ENCODE results near the gene BCL2.
A peak's percentile ranks its signal among the peaks of the same experiment; 100 is the strongest.

BCL2 gene

DNA sequence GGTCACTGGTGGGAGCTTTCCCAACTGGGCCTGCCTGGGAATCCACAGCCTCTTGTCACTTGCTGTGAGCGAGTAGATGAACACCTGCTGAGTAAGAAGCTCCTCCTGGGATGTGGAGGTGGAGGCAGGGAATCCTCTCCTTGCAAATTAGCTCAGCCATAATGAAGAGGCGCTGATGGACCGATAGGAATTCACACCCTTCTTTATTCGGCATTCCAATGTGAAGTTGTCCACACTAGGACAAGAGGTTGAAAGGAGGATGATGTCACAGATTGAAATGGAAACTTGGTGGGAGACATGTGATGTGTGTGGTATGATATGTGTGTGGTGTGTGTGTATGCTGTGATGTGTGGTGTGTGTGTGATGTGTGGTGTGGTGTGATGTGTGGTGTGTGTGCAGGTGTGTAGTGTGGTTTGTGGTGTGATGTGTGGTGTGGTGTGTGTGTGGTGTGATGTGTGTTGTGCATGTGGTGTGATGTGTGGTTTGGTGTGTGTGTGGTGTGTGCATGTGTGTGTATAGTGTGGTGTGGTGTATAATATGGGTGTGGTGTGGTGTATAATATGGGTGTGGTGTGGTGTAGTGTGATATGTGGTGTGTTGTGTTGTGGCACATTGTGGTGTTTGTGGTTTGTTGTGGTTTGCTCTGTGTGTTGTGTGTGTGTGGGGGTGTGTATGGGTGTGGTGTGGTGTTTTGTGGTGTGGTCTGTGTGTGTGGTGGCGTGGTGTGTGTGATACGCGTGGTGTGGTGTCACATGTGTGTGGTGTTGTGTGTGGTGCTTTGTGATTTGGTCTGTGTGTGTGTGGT, 216.4 kb downstream of the BCL2 start:
- DNase-seq = no peak

DNA sequence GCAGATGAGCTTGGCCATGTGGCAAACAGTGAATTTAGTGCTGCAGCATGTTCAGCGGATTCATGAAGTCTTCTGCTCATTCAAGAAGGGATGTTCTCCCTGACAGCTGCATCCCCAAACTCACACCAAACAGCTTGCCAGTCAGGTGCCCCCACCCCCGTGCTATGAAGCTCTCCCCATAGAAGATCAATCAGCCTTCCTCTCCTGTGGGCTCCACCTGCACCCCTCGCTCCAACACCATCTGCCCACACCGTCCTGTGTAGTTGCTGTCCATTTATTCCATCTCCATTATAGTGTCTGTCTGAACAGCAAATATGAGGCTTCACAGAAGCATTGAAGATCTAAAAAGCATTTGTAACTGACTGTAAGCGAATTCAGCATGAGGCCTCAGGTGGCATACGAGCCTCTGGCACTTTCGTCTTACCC, 218.9 kb downstream of the BCL2 start:
- no peak for DNase-seq

DNA sequence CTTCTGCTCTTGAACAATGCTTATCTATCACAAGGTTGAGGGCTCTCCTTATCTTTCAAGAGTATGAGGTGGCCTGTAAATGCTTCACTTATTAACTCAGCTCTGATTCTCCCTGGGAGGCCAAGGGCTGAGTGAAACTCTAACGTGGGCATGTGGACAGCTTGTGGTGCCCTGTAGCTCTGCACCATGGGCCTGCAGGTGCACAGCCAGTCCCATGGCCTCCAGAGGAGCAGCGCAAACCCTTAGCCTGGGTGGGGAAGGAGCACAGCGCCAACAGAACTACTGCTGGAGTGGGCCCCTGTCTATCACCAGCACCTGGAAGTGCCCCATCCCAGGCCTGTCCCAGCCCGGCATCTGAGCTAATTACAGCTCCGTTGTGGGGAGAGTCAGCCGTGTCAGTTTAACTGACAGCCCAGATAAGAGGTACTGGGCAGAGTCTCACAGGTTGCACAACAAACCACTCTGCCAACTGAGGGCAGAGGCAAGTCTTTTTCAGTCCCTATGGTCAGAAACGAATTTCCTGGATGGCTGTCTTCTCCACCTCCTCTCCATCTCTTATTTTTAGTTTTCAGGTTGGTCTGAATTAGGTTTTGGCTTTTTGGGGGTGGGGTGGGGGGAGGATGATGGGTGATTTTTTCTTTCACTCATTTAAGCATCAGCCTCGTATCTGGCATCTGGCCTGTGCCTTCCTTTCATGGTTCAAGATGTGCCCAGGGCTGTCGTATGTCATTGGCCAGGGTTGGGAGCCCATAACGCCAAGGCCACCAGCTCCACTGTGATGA, 219.5 kb downstream of the BCL2 start:
- no peak for DNase-seq

DNA sequence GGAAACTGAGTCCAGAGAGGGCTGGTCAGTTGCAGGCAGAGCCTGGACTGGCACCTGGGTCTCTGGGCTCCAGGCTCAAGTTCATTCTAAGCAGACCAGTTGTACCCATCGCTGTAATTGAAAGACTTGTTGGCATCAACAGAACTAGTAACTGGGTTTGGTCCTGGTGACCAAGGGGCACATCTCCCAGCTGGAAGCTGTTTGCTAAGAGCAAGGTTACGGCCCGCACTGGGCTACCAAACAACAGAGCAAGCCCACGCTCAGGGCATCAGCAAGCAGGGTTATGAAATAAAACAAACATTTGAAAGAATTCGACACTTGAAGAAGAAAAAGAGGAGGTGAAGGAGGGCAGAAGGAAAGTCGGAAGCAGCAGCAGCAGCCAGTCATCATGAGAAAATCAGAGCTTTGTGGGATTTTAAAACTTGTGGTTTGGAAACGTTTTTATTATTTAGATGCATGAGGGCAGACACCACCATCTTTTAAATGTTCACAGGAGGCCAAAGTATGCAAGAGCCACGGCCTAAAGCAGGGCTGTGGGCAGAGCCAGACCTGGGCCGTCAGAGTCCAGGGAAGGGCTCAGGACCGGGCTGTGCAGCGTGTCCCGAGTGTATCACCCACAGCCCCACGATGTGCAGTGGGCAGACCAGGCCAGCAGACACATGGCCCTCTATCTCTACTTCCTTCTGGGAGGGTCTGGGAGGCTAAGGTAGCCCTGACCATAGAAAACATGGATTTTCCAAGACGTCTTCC, 220.3 kb downstream of the BCL2 start:
- DNase-seq = no peak

DNA sequence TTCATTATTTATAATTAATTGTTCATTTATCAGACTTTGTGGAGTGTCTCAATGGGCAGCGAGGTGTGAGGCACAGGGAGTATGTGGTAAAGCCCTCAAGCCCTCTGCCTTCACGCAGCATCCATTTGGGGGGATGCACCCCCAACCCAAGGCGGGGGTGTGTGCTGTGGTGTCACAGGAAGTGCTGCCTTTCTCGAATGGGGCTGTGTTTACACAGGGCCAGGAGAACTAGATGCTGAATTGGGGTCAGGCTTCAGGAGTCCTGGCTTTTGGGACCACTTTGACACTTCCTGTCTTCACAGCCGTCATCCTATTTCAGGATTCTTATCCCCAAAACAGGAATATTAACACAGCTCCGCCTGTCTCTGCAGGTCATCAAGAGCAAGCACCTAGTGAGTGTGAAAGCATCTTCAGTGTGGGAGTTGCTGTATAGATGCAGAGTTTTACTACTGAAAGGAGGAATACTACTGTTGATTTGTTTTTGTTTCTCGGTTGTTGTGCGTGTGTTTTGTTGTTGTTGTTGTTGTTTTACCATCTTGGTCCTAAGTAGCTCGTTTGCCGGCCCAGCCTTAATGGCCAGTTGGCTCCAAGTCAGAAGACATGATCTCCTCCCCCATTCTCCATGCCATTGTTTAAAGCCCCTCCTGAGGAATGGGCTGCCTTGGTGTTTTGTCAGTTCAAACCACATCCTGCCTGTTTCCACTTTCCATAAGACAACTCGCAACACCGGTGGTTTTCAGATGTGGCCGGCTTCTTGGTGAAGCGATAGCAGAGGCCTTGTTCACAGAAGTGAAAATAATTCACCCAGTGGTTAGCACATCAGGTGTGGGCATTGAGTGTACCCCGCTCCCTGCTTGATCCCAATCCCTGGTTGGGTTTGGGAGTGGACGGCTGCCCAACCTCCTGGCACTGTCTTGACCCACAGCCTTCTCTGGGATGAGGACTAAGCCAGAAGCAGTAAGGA, 221.3 kb downstream of the BCL2 start:
- peak; percentile 30 to 52 for DNase-seq

DNA sequence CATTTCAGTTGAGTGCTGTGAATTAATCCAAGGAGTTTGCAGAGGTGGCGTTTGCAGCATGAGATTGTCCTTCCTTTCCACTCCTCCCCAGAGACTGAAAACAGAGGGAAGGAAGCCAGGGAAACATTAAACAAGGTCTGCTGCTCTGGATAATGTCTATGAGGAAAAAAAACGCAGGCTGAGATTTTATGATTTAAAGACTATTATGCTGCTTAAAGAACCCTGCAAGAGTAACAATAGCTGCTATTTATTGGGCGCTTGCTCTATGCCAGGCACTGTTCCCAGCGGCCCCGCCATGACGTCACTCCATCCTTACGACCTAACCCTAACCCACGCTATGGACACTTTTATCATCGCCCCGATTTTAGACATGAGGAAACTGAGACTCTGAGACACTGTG, 222.4 kb downstream of the BCL2 start:
- DNase-seq = no peak

DNA sequence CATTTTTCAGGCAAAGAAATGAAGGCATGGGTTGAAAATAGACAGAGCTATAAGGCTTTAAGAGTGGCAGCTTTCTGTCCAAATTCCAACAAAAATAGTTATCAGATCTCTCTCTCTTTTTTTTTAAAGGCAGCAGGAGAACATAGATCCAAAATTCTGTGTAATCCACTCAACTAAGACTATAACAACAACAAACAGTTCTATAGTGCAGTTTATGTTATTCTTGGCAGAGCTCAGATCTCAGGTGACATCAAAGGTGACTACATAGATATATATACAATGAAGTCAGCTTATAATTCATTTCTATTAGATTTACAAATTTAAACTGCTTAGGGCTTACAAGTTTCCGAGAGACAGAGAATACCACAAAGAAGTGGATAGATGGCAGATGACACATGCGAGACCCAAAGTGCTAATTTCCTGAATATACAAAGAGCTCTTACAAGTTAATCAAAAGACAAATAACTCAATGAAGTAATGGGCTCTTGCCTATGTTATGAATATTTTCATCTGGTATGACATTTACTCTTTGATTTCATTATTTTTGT, 223.2 kb downstream of the BCL2 start:
- DNase-seq = no peak

DNA sequence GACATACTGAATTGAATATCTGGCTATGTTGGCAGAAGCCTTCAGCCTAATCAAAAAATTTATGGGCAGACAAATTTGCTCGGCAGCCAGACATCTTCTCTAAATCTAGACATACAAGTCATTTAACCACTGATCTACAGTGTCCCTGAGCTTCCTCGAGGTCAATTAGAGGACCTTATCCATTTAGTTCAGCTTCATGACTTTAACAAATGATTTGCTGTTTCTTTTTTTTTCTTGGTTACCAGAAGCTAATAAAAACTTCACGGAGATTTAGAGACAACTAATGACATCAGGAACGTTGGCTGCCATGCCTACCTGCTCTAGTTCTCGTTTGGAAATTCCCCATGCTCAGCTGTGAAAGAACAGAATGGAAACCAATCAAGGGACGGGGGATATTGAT, 223.8 kb downstream of the BCL2 start:
- no peak for DNase-seq

DNA sequence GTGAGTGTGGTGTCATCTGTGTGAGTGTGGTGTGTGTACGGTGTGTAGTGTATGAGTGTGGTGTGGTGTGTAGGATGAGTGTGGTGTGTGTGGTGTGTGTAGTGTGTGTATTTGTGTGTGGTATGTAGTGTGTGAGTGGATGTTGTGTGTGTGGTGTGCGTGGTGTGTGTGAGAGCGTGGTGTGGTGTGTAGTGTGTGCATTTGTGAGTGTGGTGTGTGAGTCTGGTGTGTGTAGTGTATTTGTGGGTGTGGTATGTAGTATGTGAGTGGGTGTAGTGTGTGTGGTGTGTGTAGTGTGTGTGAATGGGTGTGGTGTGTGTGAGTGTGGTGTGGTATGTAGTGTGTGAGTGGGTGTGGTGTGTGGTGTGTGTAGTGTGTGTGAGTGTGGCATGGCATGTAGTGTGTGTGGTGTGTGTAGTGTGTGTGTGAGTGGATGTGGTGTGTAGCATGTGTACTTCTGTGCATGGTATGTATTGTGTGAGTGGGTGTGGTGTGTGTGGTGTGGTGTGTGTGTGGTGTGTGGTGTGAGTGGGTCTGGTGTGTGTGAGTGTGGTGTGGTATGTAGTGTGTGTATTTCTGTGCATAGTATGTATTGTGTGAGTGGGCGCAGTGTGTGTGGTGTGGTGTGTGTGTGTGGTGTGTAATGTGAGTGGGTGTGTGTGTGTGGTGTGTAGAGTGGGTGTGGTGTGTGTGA, 227.8 kb downstream of the BCL2 start:
- no peak for DNase-seq

DNA sequence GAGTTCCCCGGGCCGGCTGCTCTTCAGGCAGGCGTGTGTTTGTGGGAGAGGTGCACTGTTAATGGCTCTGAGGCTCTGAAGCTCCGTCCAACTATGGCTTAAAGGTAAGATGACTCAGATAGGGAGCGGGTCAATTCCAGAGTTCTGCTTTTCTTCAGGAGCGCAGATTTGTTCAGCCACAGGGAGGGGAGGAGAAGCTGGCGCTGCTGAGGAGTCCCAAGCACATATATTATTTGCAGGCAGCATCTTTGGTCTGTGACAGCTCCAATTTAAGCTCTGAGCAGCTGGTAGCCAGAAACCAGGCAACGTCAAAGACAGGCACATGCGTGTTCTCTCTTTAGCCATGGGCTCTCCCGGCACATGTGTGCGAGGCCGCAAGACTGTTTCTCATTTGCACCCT, 229.2 kb downstream of the BCL2 start:
- no peak for DNase-seq

DNA sequence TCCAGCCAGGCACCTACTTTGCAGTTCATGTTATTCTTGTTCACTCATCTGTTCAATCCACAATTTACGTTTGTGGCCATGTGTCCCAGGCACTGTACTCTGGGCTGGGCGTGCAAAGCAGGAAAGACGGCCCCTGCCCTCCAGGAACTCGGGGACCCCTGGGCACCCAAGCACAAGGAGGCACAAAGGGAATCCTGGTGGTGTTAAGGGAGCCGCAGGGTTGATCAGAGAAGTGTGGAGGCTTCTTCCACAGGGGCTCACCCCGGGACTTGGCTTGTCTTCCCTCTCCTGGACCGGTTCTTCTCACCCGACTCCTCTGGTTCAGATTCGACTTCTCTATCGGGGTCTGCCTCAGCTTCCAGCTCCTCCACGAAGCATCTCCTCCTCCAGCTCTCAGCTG, 230.5 kb downstream of the BCL2 start:
- no peak for DNase-seq

DNA sequence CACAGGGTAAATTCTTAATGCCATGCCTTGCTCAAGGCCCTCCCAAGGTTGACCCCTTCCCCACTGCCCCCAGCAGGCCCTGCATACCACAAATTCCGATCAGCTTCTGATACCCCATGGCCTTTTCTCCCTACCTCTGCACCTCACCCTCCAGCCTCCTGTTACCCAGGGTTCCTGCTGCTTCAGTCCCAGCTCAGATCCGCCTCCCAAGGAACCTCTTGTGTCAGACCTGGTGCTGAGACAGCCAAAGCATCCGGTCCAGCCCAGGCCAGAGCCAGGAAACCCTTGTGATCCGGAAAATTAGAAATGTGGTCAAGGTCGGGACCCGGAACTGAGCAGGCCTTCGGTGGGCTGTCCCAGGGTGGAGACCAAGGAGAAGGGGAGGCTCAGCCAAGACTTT, 231.3 kb downstream of the BCL2 start:
- no peak for DNase-seq

DNA sequence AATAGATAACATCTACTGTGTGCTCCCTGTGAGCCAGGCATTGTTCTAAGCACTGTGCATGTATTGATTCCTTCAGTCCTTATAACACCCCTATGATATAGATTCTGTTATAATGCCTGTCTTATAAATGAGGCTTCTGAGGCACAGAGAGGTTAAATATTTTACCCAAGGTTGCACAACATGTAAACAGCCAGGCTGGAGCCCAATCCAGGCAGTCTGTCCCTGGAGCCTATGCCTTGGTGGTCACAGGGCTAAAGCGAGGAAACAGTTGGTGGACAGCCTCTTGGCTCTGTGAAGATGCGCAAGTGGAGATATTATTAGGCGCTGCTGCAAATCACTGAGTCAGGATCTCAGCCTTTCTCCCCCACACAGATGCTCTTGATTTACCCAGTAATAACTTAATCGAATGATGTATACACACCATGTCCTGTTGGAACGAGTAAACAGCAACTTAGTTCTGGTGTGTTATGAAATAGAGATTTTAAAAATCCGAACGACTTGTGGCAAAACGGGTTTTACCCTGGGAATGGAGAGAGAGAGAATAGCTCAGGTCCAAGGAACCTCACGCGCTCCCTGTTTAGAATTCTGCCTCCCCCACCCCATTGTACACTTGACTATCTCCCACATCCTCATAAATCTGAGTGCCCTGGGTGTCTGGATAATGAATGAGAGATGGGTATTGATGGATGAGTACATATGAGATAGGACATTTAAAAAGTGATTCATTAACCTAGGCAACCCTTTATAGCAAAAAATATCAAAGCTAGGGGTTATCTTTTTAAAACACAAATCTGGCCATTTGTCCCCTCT, 231.9 kb downstream of the BCL2 start:
- DNase-seq = no peak

DNA sequence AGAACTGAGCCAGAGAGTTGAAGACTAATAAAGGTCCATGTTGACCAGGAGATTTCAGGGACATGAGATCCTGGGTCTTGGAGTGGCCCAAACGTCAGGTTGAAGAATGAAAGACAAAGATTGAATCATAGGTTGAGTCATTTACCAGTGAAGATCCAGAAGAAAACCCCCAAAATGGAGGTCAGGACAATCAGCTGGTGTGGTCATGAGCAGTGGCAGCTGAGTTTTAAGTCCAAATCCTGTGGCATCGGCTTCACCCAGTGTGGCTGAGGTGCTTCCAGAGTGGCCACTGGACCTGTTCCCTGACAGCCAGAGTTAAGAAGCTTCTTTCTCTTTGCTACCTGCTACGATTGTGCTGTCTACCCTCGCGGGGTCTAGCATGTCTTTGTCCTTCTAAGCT, 234.0 kb downstream of the BCL2 start:
- no peak for DNase-seq

DNA sequence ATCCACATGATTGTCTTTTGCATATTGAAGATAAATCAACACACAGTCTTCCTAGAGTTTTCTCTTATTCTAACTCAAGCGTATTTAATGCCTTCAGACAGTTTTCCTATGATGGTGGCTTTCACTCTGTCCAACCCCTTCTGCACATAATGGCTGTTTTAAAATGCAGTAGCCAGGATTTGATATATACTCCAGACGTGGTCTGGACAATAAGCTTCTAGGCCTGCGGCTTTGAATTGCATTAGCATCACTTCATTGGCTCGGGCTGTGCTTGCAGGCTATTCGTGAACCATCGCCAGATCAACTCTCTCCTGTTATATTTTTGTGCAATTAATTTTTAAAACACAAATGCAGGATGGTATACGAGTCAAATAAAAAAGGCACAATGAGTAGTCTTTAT, 235.3 kb downstream of the BCL2 start:
- DNase-seq = no peak

DNA sequence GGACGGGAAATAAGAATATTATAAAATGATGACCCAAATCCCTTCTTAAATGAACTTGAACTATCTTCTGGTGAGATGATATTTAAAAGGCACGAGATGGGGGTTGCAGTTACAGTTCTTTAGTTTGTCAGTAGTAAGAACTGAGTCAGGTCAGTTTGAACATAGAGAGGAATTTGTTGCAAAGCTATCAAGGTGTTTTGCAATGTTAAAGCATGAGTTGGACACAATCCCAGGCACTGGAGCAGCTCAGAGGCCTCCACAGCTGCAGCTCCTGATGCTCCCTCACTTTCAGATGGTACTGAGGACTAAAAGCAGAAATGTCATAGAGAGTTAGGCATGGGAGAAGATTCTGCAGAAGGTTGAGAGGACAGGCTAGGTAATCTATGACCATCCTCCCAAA, 236.0 kb downstream of the BCL2 start:
- no peak for DNase-seq

DNA sequence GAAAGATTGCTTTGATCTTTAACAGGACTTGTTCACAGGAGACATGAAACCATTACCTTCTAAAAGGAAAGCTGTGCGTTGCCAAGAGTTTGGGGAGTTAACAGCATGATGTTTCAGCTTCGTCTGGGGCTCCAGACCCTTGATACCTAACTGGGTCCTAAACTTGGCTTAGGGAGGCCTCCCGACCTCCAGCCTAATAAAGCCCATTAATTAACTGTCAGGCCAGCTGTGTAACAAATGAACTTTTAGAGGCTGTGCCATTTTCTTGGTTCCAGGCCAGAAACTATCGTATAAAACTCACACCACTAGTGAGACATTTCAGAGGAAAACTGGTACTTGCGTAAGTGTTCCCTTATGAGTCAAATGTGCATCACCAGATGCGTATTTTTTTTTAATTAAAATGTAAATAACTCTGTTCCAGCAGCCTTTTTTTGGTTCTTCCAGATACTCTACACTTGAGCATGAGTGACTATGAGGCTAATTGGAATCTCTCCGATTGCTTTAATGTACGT, 236.5 kb downstream of the BCL2 start:
- DNase-seq = no peak

DNA sequence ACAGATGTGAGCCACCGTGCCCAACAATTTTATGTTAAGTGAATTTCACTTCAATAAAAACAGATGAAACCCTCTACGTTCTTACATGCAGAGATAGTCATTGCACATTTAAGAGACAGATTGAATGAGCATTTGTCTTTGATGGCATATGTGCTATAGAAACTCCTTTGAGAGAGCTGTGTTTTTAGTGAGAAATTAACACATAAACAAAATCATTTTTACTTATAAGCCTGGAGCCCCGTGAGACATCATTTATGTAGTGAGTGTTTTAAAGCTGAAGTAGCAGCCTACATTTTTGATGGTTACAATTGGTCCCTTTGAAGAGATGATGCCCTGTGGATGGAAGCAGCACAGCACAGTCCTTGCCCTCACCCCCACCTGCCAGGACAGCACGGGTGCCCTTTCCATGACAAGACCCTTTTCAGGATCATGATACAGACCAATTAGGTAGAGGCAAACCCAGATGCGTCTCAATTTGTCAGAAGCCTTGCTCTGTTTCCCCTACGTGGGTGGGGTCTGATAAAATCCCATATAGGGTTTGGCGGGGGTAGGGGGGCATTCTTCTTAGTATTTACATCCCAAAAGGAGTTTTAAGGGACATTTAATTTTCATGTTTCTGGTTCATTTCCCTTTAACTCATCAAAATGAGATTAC, 237.1 kb downstream of the BCL2 start:
- DNase-seq = no peak

DNA sequence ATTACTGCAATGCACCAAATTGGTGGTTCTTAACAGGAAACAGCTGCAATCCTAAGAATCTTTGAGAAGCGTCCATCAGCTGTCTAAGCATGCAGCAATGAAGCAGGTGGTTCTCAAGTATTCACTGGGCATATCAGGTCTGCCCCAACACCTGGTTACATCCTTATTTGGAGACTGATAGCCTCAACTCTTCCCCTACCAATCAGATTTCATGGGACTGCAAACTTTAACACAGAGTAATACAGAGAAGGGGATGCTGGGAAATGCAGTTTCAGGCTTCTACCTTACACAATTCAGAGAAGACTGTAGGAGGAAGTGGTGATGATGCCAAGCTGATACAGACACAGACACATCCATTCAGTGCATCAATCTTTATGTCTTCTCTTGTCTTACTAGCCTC, 240.5 kb downstream of the BCL2 start:
- peak; percentile 18 to 20 for DNase-seq

DNA sequence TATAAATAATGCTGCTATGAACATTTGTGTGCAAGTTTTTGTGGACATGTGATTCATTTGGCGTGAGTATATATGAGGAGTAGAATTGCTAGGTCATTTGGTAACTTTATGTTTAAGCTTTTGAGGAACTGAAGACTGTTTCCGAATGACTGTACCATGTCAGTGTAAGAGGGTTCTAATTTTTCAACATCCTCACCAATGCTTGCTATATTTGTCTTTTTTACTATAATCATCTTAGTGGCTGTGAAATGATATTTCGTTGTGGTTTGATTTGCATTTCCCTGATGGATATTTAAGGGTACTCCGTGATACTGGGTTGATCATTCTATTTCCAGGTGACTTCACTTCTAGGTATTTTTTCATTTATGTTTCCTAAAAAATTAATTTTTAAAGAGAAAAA, 241.1 kb downstream of the BCL2 start:
- DNase-seq = no peak
